Upper lobe of right lung (tissue), 1 donor: Measurements from ENCODE around the gene CAMTA1. TPM values are rescaled to one million over a fixed set of nuclear protein-coding genes. Genes with fewer than 3 reads are reported as not detected.

ENCODE experiments used
- ATAC-seq: fragments of 200-7000 bp; cut with Tn5 transposase; one replicate; pipeline ENCODE4 v1.9.1; 2020; ENCODE audit warnings: mild to moderate bottlenecking, moderate library complexity
- DNase-seq: peaks from one replicate; pipeline ENCODE4 v3.0.0-alpha.2; 2020
- H3K27ac ChIP-seq: fragments of 200-600 bp; one replicate; pipeline ENCODE4 v1.8.0; 2022
- H3K27me3 ChIP-seq: fragments of 200-600 bp; one replicate; pipeline ENCODE4 v1.8.0; 2022; ENCODE audit warnings: mild to moderate bottlenecking
- H3K36me3 ChIP-seq: fragments of 200-600 bp; one replicate; pipeline ENCODE4 v1.8.0; 2022
- H3K4me1 ChIP-seq: fragments of 200-600 bp; one replicate; pipeline ENCODE4 v1.8.0; 2022
- H3K4me3 ChIP-seq: fragments of 200-600 bp; one replicate; pipeline ENCODE4 v1.8.0; 2022; ENCODE audit warnings: mild to moderate bottlenecking
- H3K9me3 ChIP-seq: fragments of 200-600 bp; one replicate; pipeline ENCODE4 v1.8.0; 2022
- intact Hi-C: fragments of 100-400 bp; cut with DNase I; formaldehyde crosslinking; loops from one replicate; pipeline ENCODE4 v1.11.0; 2022
- total RNA-seq: library from RNA; stranded (reverse); fragmentation: NEBNext Ultra II Directional; extraction: Animal tissue kit (Norgen Biotek cat#: 25700); gene quantifications from one replicate; pipeline ENCODE4 v1.2.1, GENCODE V29; 2021
- TF ChIP-seq, protein P1 (sequence below): fragments of 200-600 bp; IDR thresholded peaks from one replicate; pipeline ENCODE4 v1.8.0; 2022; ENCODE audit warnings: antibody characterized with exemption
- donor health status: DM: no; HTN: yes; CAD: no; lungs with severe emphysema.

Gene CAMTA1
- total RNA-seq, 1 donor from 2014 or later, result 63.4 TPM

DNA sequence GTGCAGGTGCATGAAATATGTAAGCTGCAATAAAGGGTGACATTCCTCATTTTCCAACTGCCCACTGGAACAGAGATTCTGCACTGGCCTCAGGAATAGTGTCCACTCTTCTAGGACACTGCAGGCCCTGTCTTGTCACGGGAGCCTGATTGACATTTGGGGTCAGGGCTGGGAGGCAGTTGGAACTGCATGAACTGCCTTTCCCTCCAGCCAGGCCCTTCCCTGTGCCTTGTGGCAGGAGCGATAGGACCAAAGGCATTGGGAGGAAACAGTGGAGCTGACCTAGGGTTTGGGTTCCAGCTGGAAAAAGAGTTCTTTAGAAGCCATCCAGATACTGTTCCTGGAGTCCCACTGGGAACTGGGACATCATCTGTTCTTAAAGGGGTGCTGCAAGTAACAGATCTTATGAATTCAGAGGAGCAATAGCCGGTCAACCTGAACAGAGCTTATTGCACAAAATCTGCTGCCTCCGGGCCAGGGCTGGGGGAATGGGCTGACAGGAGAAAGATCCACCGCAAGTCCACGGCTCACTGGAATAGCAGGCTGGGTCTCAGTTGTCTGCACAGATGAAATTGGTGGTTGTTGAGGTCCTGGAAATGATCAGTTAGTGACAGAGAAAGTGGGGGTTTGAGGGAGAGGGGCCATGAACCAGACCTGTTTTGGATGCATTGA is 451.7 kb downstream of the CAMTA1 start:
- H3K4me1 ChIP-seq, result no peaks in the 10 kb centered on the region
- no peak for DNase-seq
- intact Hi-C loops, result no loop called here

GRCh38 chr1:7247158-7247557 is 461.9 kb downstream of the CAMTA1 start:
- no peak for ATAC-seq

More for the DNA sequence above, 451.7 kb downstream of the CAMTA1 start:
- H3K27ac ChIP-seq, result no peak overlapping the region
- no peak overlapping the region for H3K4me3 ChIP-seq
- no peaks in the 10 kb centered on the region for H3K27me3 ChIP-seq
- TF ChIP-seq, protein P1, sequence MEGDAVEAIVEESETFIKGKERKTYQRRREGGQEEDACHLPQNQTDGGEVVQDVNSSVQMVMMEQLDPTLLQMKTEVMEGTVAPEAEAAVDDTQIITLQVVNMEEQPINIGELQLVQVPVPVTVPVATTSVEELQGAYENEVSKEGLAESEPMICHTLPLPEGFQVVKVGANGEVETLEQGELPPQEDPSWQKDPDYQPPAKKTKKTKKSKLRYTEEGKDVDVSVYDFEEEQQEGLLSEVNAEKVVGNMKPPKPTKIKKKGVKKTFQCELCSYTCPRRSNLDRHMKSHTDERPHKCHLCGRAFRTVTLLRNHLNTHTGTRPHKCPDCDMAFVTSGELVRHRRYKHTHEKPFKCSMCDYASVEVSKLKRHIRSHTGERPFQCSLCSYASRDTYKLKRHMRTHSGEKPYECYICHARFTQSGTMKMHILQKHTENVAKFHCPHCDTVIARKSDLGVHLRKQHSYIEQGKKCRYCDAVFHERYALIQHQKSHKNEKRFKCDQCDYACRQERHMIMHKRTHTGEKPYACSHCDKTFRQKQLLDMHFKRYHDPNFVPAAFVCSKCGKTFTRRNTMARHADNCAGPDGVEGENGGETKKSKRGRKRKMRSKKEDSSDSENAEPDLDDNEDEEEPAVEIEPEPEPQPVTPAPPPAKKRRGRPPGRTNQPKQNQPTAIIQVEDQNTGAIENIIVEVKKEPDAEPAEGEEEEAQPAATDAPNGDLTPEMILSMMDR, result no peak
- no peaks in the 10 kb centered on the region for H3K9me3 ChIP-seq
- no peaks in the 10 kb centered on the region for H3K36me3 ChIP-seq
- no peak for ATAC-seq

GRCh38 chr1:7247791-7248548 is 462.7 kb downstream of the CAMTA1 start:
- H3K4me3 ChIP-seq, result no peak overlapping the region
- no peaks in the 10 kb centered on the region for H3K27me3 ChIP-seq
- TF ChIP-seq, protein P1, result no peak
- ATAC-seq, result peak; percentile 21
- intact Hi-C loops, result no loop called here
- DNase-seq, result no peak
- H3K4me1 ChIP-seq, result no peaks in the 10 kb centered on the region
- H3K9me3 ChIP-seq, result no peaks in the 10 kb centered on the region
- no peaks in the 10 kb centered on the region for H3K36me3 ChIP-seq
- no peak overlapping the region for H3K27ac ChIP-seq

More at GRCh38 chr1:7247158-7247557, 461.9 kb downstream of the CAMTA1 start:
- DNase-seq, result no peak
- intact Hi-C loops, result no loop called here
- H3K9me3 ChIP-seq, result no peaks in the 10 kb centered on the region
- no peaks in the 10 kb centered on the region for H3K27me3 ChIP-seq
- TF ChIP-seq, protein P1, result no peak
- H3K36me3 ChIP-seq, result no peaks in the 10 kb centered on the region
- no peak overlapping the region for H3K27ac ChIP-seq
- no peaks in the 10 kb centered on the region for H3K4me1 ChIP-seq
- H3K4me3 ChIP-seq, result no peak overlapping the region

DNA sequence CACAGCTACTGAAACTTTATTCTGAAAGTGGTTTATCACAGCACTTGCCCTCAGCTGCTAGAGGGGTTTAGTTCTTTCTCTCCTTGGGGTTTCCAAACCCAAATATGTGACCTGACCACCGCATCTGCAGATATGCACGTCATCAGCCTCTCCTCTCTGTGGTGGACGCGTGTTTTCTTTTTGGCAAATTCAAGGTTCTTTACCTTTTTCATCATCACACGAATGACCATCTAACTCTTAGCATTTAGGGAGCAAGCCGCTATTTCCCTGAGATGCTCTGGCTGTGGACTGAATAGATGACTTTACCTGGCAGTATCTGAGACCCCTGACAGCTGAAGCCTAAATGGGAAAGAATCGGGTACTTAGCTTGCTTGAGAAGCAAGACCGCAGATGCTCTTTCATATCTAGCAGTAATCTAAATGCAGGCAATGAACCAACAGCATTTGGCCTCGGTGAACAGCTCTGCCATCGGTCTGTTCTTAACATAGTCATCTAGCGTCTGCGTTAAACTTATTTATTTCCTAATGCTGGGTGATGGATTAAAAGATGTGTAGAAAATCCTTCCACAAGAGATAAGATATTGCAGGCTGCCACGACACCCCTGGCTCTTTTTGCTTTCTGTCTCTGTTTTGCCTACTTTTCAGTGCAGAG is 463.4 kb downstream of the CAMTA1 start:
- intact Hi-C loops, result no loop called here
- Histone ChIP-seq H3K4me1 (no peaks in the 10 kb centered on the region), H3K9me3 (no peaks in the 10 kb centered on the region), H3K27ac (no peak overlapping the region), H3K27me3 (no peaks in the 10 kb centered on the region), H3K4me3 (no peak overlapping the region), H3K36me3 (no peaks in the 10 kb centered on the region)
- TF ChIP-seq, protein P1, result no peak
- DNase-seq (no peak), ATAC-seq (no peak)

GRCh38 chr1:7249516-7249915 is 464.3 kb downstream of the CAMTA1 start:
- ATAC-seq (no peak), DNase-seq (no peak)
- Histone ChIP-seq H3K9me3 (no peaks in the 10 kb centered on the region), H3K4me3 (no peak overlapping the region), H3K27me3 (no peaks in the 10 kb centered on the region), H3K36me3 (no peaks in the 10 kb centered on the region), H3K4me1 (no peaks in the 10 kb centered on the region), H3K27ac (no peak overlapping the region)
- intact Hi-C loops, result no loop called here
- TF ChIP-seq, protein P1, result no peak
